KMS-11 (cell line): ENCODE data around the gene KCNE1.

Experiments
- H2AFZ ChIP-seq: fragments of 200-600 bp; sonication (generic); 2 replicates; pipeline ENCODE4 v1.6.1; 2016; ENCODE audit warnings: antibody characterized with exemption, mixed run types, low read depth
- H3K27ac ChIP-seq: fragments of 200-600 bp; sonication (generic); 2 replicates; pipeline ENCODE4 v1.6.1; 2016; ENCODE audit warnings: mild to moderate bottlenecking, mixed run types
- H3K27me3 ChIP-seq: fragments of 200-600 bp; sonication (generic); 2 replicates; pipeline ENCODE4 v1.6.1; 2017; ENCODE audit warnings: mild to moderate bottlenecking, low read depth, mixed run types, moderate library complexity; ENCODE audit not compliant: insufficient read depth
- H3K36me3 ChIP-seq: fragments of 200-600 bp; sonication (generic); 2 replicates; pipeline ENCODE4 v1.6.1; 2017; ENCODE audit warnings: mild to moderate bottlenecking, mixed run types; ENCODE audit not compliant: insufficient read depth
- H3K4me1 ChIP-seq: fragments of 200-600 bp; sonication (generic); 2 replicates; pipeline ENCODE4 v1.6.1; 2016; ENCODE audit warnings: mild to moderate bottlenecking, low read depth, mixed run types; ENCODE audit not compliant: poor library complexity, severe bottlenecking
- H3K4me2 ChIP-seq: fragments of 200-600 bp; sonication (generic); 2 replicates; pipeline ENCODE4 v1.7.0; 2016; ENCODE audit warnings: mild to moderate bottlenecking, mixed run types
- H3K4me3 ChIP-seq: fragments of 200-600 bp; sonication (generic); IDR thresholded peaks from 2 replicates; pipeline ENCODE4 v1.6.1; 2017; ENCODE audit warnings: low read depth, low read length, mixed read lengths; ENCODE audit not compliant: insufficient read depth
- H3K79me2 ChIP-seq: fragments of 200-600 bp; sonication (generic); 2 replicates; pipeline ENCODE4 v1.6.1; 2016; ENCODE audit warnings: low read depth, mixed run types; ENCODE audit not compliant: insufficient read depth
- H3K9ac ChIP-seq: fragments of 200-600 bp; sonication (generic); 2 replicates; pipeline ENCODE4 v1.6.1; 2016; ENCODE audit warnings: mild to moderate bottlenecking, mixed run types
- H4K20me1 ChIP-seq: fragments of 200-600 bp; sonication (generic); 2 replicates; pipeline ENCODE4 v1.6.1; 2016; ENCODE audit warnings: mild to moderate bottlenecking, mixed run types; ENCODE audit not compliant: insufficient read depth
- TF ChIP-seq, protein P1 (sequence below): fragments of 200-600 bp; sonication (generic); conservative IDR thresholded peaks from 2 replicates; pipeline ENCODE4 v1.6.1; 2017; ENCODE audit warnings: low read depth, mild to moderate bottlenecking, antibody characterized with exemption, low read length, moderate library complexity, mixed read lengths

The KCNE1 gene

DNA sequence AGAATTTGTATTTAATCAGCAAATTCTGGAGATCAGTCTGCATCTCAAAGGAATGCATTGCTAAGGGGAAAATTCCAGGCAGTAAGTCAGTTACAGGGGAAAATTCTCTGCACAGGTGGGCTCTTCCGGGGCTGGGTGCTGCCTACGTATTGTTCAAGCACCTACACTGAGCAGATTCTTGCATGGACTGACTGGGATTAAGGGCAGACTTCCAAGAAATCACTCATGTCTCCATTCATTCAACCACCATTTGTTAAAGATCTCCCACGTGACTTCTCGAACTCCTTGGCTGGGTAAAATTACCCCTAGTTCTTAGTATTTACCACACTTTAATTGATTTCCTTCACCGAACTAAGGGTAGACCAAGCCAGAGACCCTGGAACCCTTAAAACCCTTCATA, 28.2 kb upstream of the KCNE1 start:
- Histone ChIP-seq H3K9ac (no peak overlapping the region), H3K4me3 (no peak overlapping the region)
- TF ChIP-seq, protein P1, sequence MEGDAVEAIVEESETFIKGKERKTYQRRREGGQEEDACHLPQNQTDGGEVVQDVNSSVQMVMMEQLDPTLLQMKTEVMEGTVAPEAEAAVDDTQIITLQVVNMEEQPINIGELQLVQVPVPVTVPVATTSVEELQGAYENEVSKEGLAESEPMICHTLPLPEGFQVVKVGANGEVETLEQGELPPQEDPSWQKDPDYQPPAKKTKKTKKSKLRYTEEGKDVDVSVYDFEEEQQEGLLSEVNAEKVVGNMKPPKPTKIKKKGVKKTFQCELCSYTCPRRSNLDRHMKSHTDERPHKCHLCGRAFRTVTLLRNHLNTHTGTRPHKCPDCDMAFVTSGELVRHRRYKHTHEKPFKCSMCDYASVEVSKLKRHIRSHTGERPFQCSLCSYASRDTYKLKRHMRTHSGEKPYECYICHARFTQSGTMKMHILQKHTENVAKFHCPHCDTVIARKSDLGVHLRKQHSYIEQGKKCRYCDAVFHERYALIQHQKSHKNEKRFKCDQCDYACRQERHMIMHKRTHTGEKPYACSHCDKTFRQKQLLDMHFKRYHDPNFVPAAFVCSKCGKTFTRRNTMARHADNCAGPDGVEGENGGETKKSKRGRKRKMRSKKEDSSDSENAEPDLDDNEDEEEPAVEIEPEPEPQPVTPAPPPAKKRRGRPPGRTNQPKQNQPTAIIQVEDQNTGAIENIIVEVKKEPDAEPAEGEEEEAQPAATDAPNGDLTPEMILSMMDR, result no peak

DNA sequence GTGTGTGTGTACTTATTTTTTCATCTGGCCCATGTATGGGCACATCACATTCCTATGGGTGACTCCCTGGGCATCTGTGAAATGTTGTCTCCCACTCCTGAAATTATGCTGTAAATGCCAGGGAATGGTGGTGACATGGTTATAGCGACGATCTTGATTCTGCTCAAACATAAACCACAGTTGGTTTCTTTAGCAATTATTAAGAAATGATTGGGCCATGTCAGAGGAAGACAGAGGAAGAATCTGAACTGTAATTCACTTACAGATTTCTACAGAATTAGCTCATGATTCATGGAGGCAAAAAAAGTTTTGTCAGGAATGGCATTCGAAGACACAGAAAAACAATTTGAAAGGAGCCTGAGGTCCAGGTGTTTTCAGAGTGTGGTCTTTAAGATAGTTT, 25.8 kb upstream of the KCNE1 start:
- Histone ChIP-seq H3K4me3 (no peak overlapping the region), H3K27ac (no peak overlapping the region), H2AFZ (no peak overlapping the region), H4K20me1 (no peaks in the 10 kb centered on the region), H3K4me1 (peaks cover 15% of the 10 kb centered on the region), H3K36me3 (no peaks in the 10 kb centered on the region), H3K79me2 (no peaks in the 10 kb centered on the region), H3K9ac (no peak overlapping the region), H3K4me2 (no peak overlapping the region), H3K27me3 (no peaks in the 10 kb centered on the region)
- TF ChIP-seq, protein P1, result no peak

More for the DNA sequence above, 28.2 kb upstream of the KCNE1 start:
- Histone ChIP-seq H4K20me1 (no peaks in the 10 kb centered on the region), H2AFZ (no peak overlapping the region), H3K4me2 (no peak overlapping the region), H3K27ac (no peak overlapping the region), H3K79me2 (no peaks in the 10 kb centered on the region), H3K4me1 (peaks cover 28% of the 10 kb centered on the region), H3K27me3 (no peaks in the 10 kb centered on the region), H3K36me3 (no peaks in the 10 kb centered on the region)

DNA sequence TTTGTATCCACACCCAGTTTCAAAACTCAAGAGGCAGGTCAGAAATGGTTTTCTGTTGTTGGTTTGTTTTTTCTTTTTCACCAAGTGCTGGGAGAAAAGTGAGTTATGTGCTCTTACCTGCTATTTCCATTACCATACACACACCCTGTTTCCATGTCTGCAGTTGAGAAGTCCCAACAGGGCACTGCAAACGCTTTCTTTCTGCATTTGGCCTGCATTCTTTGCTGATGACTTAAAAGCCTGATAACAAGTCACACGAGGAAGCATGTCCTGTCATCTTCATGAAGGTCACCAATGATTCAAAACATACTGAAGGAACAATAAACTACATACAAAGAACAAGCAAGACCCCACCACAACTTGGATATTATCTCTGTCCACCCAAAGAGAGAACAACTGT, 24.8 kb upstream of the KCNE1 start:
- TF ChIP-seq, protein P1, result no peak
- peaks cover 15% of the 10 kb centered on the region for H3K4me1 ChIP-seq
- H3K79me2 ChIP-seq, result no peaks in the 10 kb centered on the region
- no peak overlapping the region for H3K27ac ChIP-seq
- no peak overlapping the region for H3K4me3 ChIP-seq
- H2AFZ ChIP-seq, result no peak overlapping the region
- H4K20me1 ChIP-seq, result no peaks in the 10 kb centered on the region
- no peak overlapping the region for H3K9ac ChIP-seq
- no peaks in the 10 kb centered on the region for H3K36me3 ChIP-seq
- H3K27me3 ChIP-seq, result no peaks in the 10 kb centered on the region
- H3K4me2 ChIP-seq, result no peak overlapping the region

DNA sequence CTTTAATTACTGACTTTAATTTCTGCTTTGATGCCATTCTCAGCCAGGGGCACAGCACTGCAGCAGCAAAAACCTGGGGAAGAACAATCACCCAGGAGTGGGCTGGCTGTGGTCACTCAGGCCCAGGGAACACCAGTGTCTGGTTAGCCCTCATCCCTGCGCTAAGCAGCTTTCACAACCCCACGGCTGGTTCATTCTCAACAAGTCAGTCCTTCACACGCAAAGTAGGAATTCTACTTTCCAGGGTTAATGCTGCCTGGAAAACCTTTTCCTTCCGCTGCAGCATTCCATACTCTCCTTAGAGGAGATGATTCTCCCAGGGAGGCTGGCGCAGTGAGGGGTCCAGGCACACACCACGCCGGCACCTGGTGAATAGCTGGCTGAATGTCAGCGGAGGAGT, 24.3 kb upstream of the KCNE1 start:
- TF ChIP-seq, protein P1, result no peak
- Histone ChIP-seq H3K4me3 (no peak overlapping the region), H2AFZ (no peak overlapping the region), H3K9ac (no peak overlapping the region), H4K20me1 (no peaks in the 10 kb centered on the region), H3K36me3 (no peaks in the 10 kb centered on the region), H3K79me2 (no peaks in the 10 kb centered on the region), H3K4me1 (peaks cover 15% of the 10 kb centered on the region), H3K27ac (no peak overlapping the region), H3K27me3 (no peaks in the 10 kb centered on the region), H3K4me2 (no peak overlapping the region)

DNA sequence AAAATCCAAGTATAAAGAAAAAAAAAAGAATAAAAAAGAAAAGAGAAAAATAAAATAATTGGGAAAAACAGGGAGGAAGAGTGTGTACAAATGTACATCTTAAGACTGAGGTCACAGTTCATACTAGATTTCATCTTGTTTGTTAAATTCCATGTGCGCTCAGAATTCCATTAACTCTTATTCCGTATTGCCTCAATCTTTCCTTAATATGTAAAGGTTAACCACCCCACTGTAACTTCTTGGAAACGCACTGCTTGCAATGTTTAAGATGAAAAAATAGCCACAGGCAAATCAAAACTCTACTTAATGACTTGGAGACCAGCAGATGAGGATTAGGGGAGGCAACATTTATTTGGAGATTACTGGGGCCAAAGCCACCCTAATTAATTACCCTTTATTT, 23.9 kb upstream of the KCNE1 start:
- H3K27me3 ChIP-seq, result no peaks in the 10 kb centered on the region
- no peak overlapping the region for H2AFZ ChIP-seq
- no peak overlapping the region for H3K9ac ChIP-seq
- H3K4me3 ChIP-seq, result no peak overlapping the region
- no peaks in the 10 kb centered on the region for H3K79me2 ChIP-seq
- TF ChIP-seq, protein P1, result no peak
- no peaks in the 10 kb centered on the region for H4K20me1 ChIP-seq
- no peak overlapping the region for H3K4me2 ChIP-seq
- no peaks in the 10 kb centered on the region for H3K36me3 ChIP-seq
- no peak overlapping the region for H3K27ac ChIP-seq
- H3K4me1 ChIP-seq, result peaks cover 15% of the 10 kb centered on the region
